GM19351 (cell line): ENCODE measurements around the gene GPR162.

Source experiments
- ATAC-seq: cut with Tn5 transposase; IDR thresholded peaks from one replicate; pipeline ENCODE4 v1.9.1; 2021; ENCODE audit warnings: mild to moderate bottlenecking, moderate library complexity; ENCODE audit not compliant: unreplicated experiment

GPR162 gene

GRCh38 chr12:6786416-6787094 lies 35.1 kb upstream of the GPR162 start:
- ATAC-seq = no peak

GRCh38 chr12:6787309-6787708 lies 34.3 kb upstream of the GPR162 start:
- ATAC-seq = no peak

GRCh38 chr12:6788972-6789924 lies 32.4 kb upstream of the GPR162 start, which contains the start of gene CD4:
Gene CD4 (plus strand): TSS chr12:6789528. CDS start chr12:6800139, 10,611 bp downstream.
- no peak for ATAC-seq

GRCh38 chr12:6790496-6791150 lies 31.0 kb upstream of the GPR162 start:
- ATAC-seq = no peak

GRCh38 chr12:6791931-6792520 lies 29.6 kb upstream of the GPR162 start:
- no peak for ATAC-seq

GRCh38 chr12:6792522-6793201 lies 29.0 kb upstream of the GPR162 start:
- ATAC-seq = no peak

- ATAC-seq = no peak
Measured at GRCh38 chr12:6795088-6795487, 26.5 kb upstream of the GPR162 start.

- ATAC-seq = no peak
Measured at GRCh38 chr12:6796576-6796975, 25.0 kb upstream of the GPR162 start.

GRCh38 chr12:6799147-6799546 lies 22.5 kb upstream of the GPR162 start:
- ATAC-seq = no peak

GRCh38 chr12:6807170-6807569 lies 14.5 kb upstream of the GPR162 start:
- no peak for ATAC-seq

GRCh38 chr12:6809056-6809455 lies 12.6 kb upstream of the GPR162 start:
- no peak for ATAC-seq

GRCh38 chr12:6810758-6811157 lies 10.9 kb upstream of the GPR162 start:
- no peak for ATAC-seq

- no peak for ATAC-seq
Measured at GRCh38 chr12:6813363-6813762, 8.3 kb upstream of the GPR162 start.

- ATAC-seq = no peak
Measured at GRCh38 chr12:6816598-6816997, 5.0 kb upstream of the GPR162 start.

GRCh38 chr12:6817098-6817497 lies 4.5 kb upstream of the GPR162 start:
- ATAC-seq = no peak

- no peak for ATAC-seq
Measured at GRCh38 chr12:6817662-6818157, 3.9 kb upstream of the GPR162 start.

- ATAC-seq = no peak
Measured at GRCh38 chr12:6818222-6818621, 3.4 kb upstream of the GPR162 start.

- no peak for ATAC-seq
Measured at GRCh38 chr12:6818645-6819044, 3.0 kb upstream of the GPR162 start.

GRCh38 chr12:6819106-6820030 lies 2.3 kb upstream of the GPR162 start:
- ATAC-seq = no peak
